ENCODE results near the gene MAD1L1.

MAD1L1 gene

GRCh38 chr7:1894313-1894900 is 338.3 kb downstream of the MAD1L1 start:
- no peaks in the 10 kb centered on the region for H3K27me3 ChIP-seq (ENCODE audit: control insufficient read depth in 2 of 2, insufficient read depth in 2 of 2, low read length in 2 of 2)
- no peak overlapping the region for H3K4me3 ChIP-seq (ENCODE audit: low read length in 2 of 2)
- H3K9me3 ChIP-seq (ENCODE audit: control insufficient read depth in 2 of 2, low read length in 2 of 2), result no peaks in the 10 kb centered on the region
- H3K9ac ChIP-seq (ENCODE audit: low read depth in 1 of 2, low read length in 2 of 2), result no peak overlapping the region
- H3K4me1 ChIP-seq (ENCODE audit: control insufficient read depth in 2 of 2, insufficient read depth in 2 of 2, low read length in 2 of 2), result no peaks in the 10 kb centered on the region
- H3K27ac ChIP-seq (ENCODE audit: low read depth in 2 of 2, low read length in 2 of 2), result no peak overlapping the region
- peaks cover 6 to 9% of the 10 kb centered on the region in 2 donors for H3K36me3 ChIP-seq (ENCODE audit: control insufficient read depth in 2 of 2, insufficient read depth in 2 of 2, low read length in 2 of 2)

- Histone ChIP-seq H3K36me3 (ENCODE audit: control insufficient read depth in 2 of 2, insufficient read depth in 2 of 2, low read length in 2 of 2) (peaks cover 9 to 14% of the 10 kb centered on the region in 2 donors), H3K9me3 (ENCODE audit: control insufficient read depth in 2 of 2, low read length in 2 of 2) (no peaks in the 10 kb centered on the region), H3K4me3 (ENCODE audit: low read length in 2 of 2) (no peak overlapping the region), H3K4me1 (ENCODE audit: control insufficient read depth in 2 of 2, insufficient read depth in 2 of 2, low read length in 2 of 2) (no peaks in the 10 kb centered on the region), H3K27me3 (ENCODE audit: control insufficient read depth in 2 of 2, insufficient read depth in 2 of 2, low read length in 2 of 2) (no peaks in the 10 kb centered on the region), H3K27ac (ENCODE audit: low read depth in 2 of 2, low read length in 2 of 2) (no peak overlapping the region), H3K9ac (ENCODE audit: low read depth in 1 of 2, low read length in 2 of 2) (no peak overlapping the region)
Measured at GRCh38 chr7:1893451-1893850, 339.3 kb downstream of the MAD1L1 start.

GRCh38 chr7:1893036-1893435 is 339.7 kb downstream of the MAD1L1 start:
- Histone ChIP-seq H3K4me3 (ENCODE audit: low read length in 2 of 2) (no peak overlapping the region), H3K27ac (ENCODE audit: low read depth in 2 of 2, low read length in 2 of 2) (no peak overlapping the region), H3K4me1 (ENCODE audit: control insufficient read depth in 2 of 2, insufficient read depth in 2 of 2, low read length in 2 of 2) (no peaks in the 10 kb centered on the region), H3K27me3 (ENCODE audit: control insufficient read depth in 2 of 2, insufficient read depth in 2 of 2, low read length in 2 of 2) (no peaks in the 10 kb centered on the region), H3K36me3 (ENCODE audit: control insufficient read depth in 2 of 2, insufficient read depth in 2 of 2, low read length in 2 of 2) (peaks cover 12 to 17% of the 10 kb centered on the region in 2 donors), H3K9me3 (ENCODE audit: control insufficient read depth in 2 of 2, low read length in 2 of 2) (no peaks in the 10 kb centered on the region), H3K9ac (ENCODE audit: low read depth in 1 of 2, low read length in 2 of 2) (no peak overlapping the region)

GRCh38 chr7:1892011-1892965 is 340.5 kb downstream of the MAD1L1 start:
- Histone ChIP-seq H3K36me3 (ENCODE audit: control insufficient read depth in 2 of 2, insufficient read depth in 2 of 2, low read length in 2 of 2) (peaks cover 17 to 23% of the 10 kb centered on the region in 2 donors), H3K27ac (ENCODE audit: low read depth in 2 of 2, low read length in 2 of 2) (no peak overlapping the region), H3K27me3 (ENCODE audit: control insufficient read depth in 2 of 2, insufficient read depth in 2 of 2, low read length in 2 of 2) (no peaks in the 10 kb centered on the region), H3K4me3 (ENCODE audit: low read length in 2 of 2) (no peak overlapping the region), H3K4me1 (ENCODE audit: control insufficient read depth in 2 of 2, insufficient read depth in 2 of 2, low read length in 2 of 2) (no peaks in the 10 kb centered on the region), H3K9me3 (ENCODE audit: control insufficient read depth in 2 of 2, low read length in 2 of 2) (no peaks in the 10 kb centered on the region), H3K9ac (ENCODE audit: low read depth in 1 of 2, low read length in 2 of 2) (no peak overlapping the region)

GRCh38 chr7:1890289-1891235 is 342.2 kb downstream of the MAD1L1 start:
- no peak overlapping the region for H3K4me3 ChIP-seq (ENCODE audit: low read length in 2 of 2)
- H3K27ac ChIP-seq (ENCODE audit: low read depth in 2 of 2, low read length in 2 of 2), result no peak overlapping the region
- H3K27me3 ChIP-seq (ENCODE audit: control insufficient read depth in 2 of 2, insufficient read depth in 2 of 2, low read length in 2 of 2), result no peaks in the 10 kb centered on the region
- H3K9me3 ChIP-seq (ENCODE audit: control insufficient read depth in 2 of 2, low read length in 2 of 2), result no peaks in the 10 kb centered on the region
- H3K4me1 ChIP-seq (ENCODE audit: control insufficient read depth in 2 of 2, insufficient read depth in 2 of 2, low read length in 2 of 2), result no peaks in the 10 kb centered on the region
- H3K9ac ChIP-seq (ENCODE audit: low read depth in 1 of 2, low read length in 2 of 2), result no peak overlapping the region
- H3K36me3 ChIP-seq (ENCODE audit: control insufficient read depth in 2 of 2, insufficient read depth in 2 of 2, low read length in 2 of 2), result peaks cover 14 to 23% of the 10 kb centered on the region in 2 donors

GRCh38 chr7:1889556-1890181 is 343.1 kb downstream of the MAD1L1 start:
- peaks cover 14 to 20% of the 10 kb centered on the region in 2 donors for H3K36me3 ChIP-seq (ENCODE audit: control insufficient read depth in 2 of 2, insufficient read depth in 2 of 2, low read length in 2 of 2)
- H3K9me3 ChIP-seq (ENCODE audit: control insufficient read depth in 2 of 2, low read length in 2 of 2), result no peaks in the 10 kb centered on the region
- H3K27me3 ChIP-seq (ENCODE audit: control insufficient read depth in 2 of 2, insufficient read depth in 2 of 2, low read length in 2 of 2), result no peaks in the 10 kb centered on the region
- H3K4me1 ChIP-seq (ENCODE audit: control insufficient read depth in 2 of 2, insufficient read depth in 2 of 2, low read length in 2 of 2), result no peaks in the 10 kb centered on the region
- no peak overlapping the region for H3K9ac ChIP-seq (ENCODE audit: low read depth in 1 of 2, low read length in 2 of 2)
- no peak overlapping the region for H3K4me3 ChIP-seq (ENCODE audit: low read length in 2 of 2)
- no peak overlapping the region for H3K27ac ChIP-seq (ENCODE audit: low read depth in 2 of 2, low read length in 2 of 2)

GRCh38 chr7:1889091-1889490 is 343.7 kb downstream of the MAD1L1 start:
- Histone ChIP-seq H3K4me1 (ENCODE audit: control insufficient read depth in 2 of 2, insufficient read depth in 2 of 2, low read length in 2 of 2) (no peaks in the 10 kb centered on the region), H3K9me3 (ENCODE audit: control insufficient read depth in 2 of 2, low read length in 2 of 2) (no peaks in the 10 kb centered on the region), H3K27ac (ENCODE audit: low read depth in 2 of 2, low read length in 2 of 2) (no peak overlapping the region), H3K36me3 (ENCODE audit: control insufficient read depth in 2 of 2, insufficient read depth in 2 of 2, low read length in 2 of 2) (peaks cover 14 to 20% of the 10 kb centered on the region in 2 donors), H3K9ac (ENCODE audit: low read depth in 1 of 2, low read length in 2 of 2) (no peak overlapping the region), H3K27me3 (ENCODE audit: control insufficient read depth in 2 of 2, insufficient read depth in 2 of 2, low read length in 2 of 2) (no peaks in the 10 kb centered on the region), H3K4me3 (ENCODE audit: low read length in 2 of 2) (no peak overlapping the region)

- H3K4me3 ChIP-seq (ENCODE audit: low read length in 2 of 2), result no peak overlapping the region
- no peak overlapping the region for H3K9ac ChIP-seq (ENCODE audit: low read depth in 1 of 2, low read length in 2 of 2)
Measured at GRCh38 chr7:1888425-1888824, 344.3 kb downstream of the MAD1L1 start.

GRCh38 chr7:1887251-1887650 is 345.5 kb downstream of the MAD1L1 start:
- Histone ChIP-seq H3K9ac (ENCODE audit: low read depth in 1 of 2, low read length in 2 of 2) (no peak overlapping the region), H3K4me3 (ENCODE audit: low read length in 2 of 2) (no peak overlapping the region), H3K9me3 (ENCODE audit: control insufficient read depth in 2 of 2, low read length in 2 of 2) (no peaks in the 10 kb centered on the region), H3K4me1 (ENCODE audit: control insufficient read depth in 2 of 2, insufficient read depth in 2 of 2, low read length in 2 of 2) (no peaks in the 10 kb centered on the region), H3K36me3 (ENCODE audit: control insufficient read depth in 2 of 2, insufficient read depth in 2 of 2, low read length in 2 of 2) (peaks cover 14 to 20% of the 10 kb centered on the region in 2 donors), H3K27me3 (ENCODE audit: control insufficient read depth in 2 of 2, insufficient read depth in 2 of 2, low read length in 2 of 2) (no peaks in the 10 kb centered on the region), H3K27ac (ENCODE audit: low read depth in 2 of 2, low read length in 2 of 2) (no peak overlapping the region)

More at GRCh38 chr7:1888425-1888824, 344.3 kb downstream of the MAD1L1 start:
- no peaks in the 10 kb centered on the region for H3K4me1 ChIP-seq (ENCODE audit: control insufficient read depth in 2 of 2, insufficient read depth in 2 of 2, low read length in 2 of 2)
- no peak overlapping the region for H3K27ac ChIP-seq (ENCODE audit: low read depth in 2 of 2, low read length in 2 of 2)
- no peaks in the 10 kb centered on the region for H3K9me3 ChIP-seq (ENCODE audit: control insufficient read depth in 2 of 2, low read length in 2 of 2)
- H3K36me3 ChIP-seq (ENCODE audit: control insufficient read depth in 2 of 2, insufficient read depth in 2 of 2, low read length in 2 of 2), result peaks cover 14 to 20% of the 10 kb centered on the region in 2 donors
- H3K27me3 ChIP-seq (ENCODE audit: control insufficient read depth in 2 of 2, insufficient read depth in 2 of 2, low read length in 2 of 2), result no peaks in the 10 kb centered on the region

Data from mucosa of rectum (tissue), 2 donors.